ENCODE measurements around the gene CBX1.

The CBX1 gene

DNA sequence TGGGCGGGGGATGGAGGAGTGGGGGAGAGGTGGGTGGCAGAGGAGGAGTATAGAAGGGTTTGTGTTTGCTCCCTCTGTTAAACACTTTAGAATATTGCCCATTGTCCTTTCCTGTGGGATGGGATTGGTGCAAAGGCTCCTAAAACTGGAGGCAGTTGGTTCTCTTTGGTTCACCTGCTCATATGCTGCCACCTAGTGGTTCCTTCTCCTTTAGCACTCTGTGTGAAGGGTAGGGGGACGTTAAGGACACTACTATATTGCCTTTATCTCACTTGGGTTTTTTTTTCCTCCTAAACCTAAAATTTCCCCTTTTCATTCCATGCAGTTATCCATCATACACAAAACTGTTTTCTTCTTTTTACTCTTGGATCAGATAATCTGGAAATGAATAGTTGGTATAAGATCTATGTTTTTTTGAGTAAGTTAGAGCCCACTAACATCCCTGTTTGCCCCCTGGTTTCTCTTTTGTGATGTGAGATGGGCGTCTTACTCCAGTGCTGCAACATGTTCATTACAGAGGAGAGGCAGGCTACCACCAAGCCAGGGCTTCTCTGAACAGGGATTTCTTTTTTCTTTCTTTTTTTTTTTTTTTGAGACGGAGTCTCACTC lies 30.0 kb upstream of the CBX1 start:
- Histone ChIP-seq H2BK120ac (ENCODE audit: insufficient read depth, low read length, poor library complexity) (no peak overlapping the region), H3K79me2 (ENCODE audit: control insufficient read depth, insufficient read depth, low read length, poor library complexity) (no peaks in the 10 kb centered on the region), H3K9me3 (ENCODE audit: insufficient read depth, low read depth, low read length) (no peaks in the 10 kb centered on the region), H3K36me3 (ENCODE audit: control insufficient read depth in 1 of 2, insufficient read depth in 2 of 2, low read length in 2 of 2) (peaks cover 0 to 3% of the 10 kb centered on the region in 2 experiments), H4K91ac (ENCODE audit: low read depth, low read length) (no peak overlapping the region), H3K4me2 (ENCODE audit: low read length) (no peak overlapping the region), H4K12ac (ENCODE audit: low read depth, low read length) (no peak overlapping the region), H3K27me3 (ENCODE audit: insufficient read depth, low read length) (no peaks in the 10 kb centered on the region), H3K9ac (ENCODE audit: low read length) (no peak overlapping the region), H3K27ac (ENCODE audit: low read depth, low read length) (no peak overlapping the region), H3K23ac (ENCODE audit: low read length) (no peak overlapping the region), H3K14ac (ENCODE audit: low read length) (no peak overlapping the region), H2BK12ac (ENCODE audit: low read length) (no peak overlapping the region), H2AFZ (ENCODE audit: insufficient read depth, low read length, poor library complexity) (no peak overlapping the region), H2AK5ac (ENCODE audit: low read length) (no peak overlapping the region), H3K18ac (ENCODE audit: low read length) (no peak overlapping the region), H4K8ac (ENCODE audit: low read depth, low read length) (no peak overlapping the region), H3K4me3 (ENCODE audit: low read depth, low read length) (no peak overlapping the region), H3K4ac (ENCODE audit: low read depth, low read length) (no peak overlapping the region), H2BK5ac (ENCODE audit: low read depth, low read length, poor library complexity) (no peak overlapping the region), H3K4me1 (ENCODE audit: control insufficient read depth in 1 of 2, insufficient read depth in 2 of 2, low read length in 2 of 2) (peaks cover 5 to 8% of the 10 kb centered on the region in 2 experiments), H3K79me1 (ENCODE audit: low read length) (no peaks in the 10 kb centered on the region)
- peak; percentile 57 to 89 for DNase-seq
- WGBS (ENCODE audit: extremely low coverage, insufficient coverage, insufficient read length) = no CpG with 5 or more reads among the region's 4 CpGs

DNA sequence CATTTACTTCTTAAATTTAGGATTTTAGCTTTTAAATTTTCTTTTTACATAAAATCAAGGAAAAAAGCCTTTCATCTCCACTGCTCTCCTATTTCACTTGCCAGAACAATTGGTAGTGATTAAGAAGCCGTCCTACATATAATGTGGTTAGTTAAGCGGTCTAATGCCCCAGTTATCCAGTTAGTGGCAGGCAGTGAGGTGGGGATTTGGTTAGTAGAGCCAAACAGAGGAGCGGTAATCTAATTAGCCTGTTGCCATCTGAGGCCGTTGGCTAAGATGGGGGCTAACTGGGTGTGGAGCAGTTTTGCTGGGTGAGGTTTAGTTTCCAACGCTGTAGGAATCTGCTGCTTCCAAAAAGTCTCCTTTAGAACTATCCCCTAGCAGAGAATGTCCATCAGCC lies 28.7 kb upstream of the CBX1 start:
- no peak overlapping the region for H2AFZ ChIP-seq (ENCODE audit: insufficient read depth, low read length, poor library complexity)
- no peak overlapping the region for H3K4me2 ChIP-seq (ENCODE audit: low read length)
- no peak overlapping the region for H3K4ac ChIP-seq (ENCODE audit: low read depth, low read length)
- H3K18ac ChIP-seq (ENCODE audit: low read length) = no peak overlapping the region
- H3K4me1 ChIP-seq (ENCODE audit: control insufficient read depth in 1 of 2, insufficient read depth in 2 of 2, low read length in 2 of 2) = peaks cover 5 to 8% of the 10 kb centered on the region in 2 experiments
- H3K79me1 ChIP-seq (ENCODE audit: low read length) = no peaks in the 10 kb centered on the region
- H3K27me3 ChIP-seq (ENCODE audit: insufficient read depth, low read length) = no peaks in the 10 kb centered on the region
- no peaks in the 10 kb centered on the region for H3K79me2 ChIP-seq (ENCODE audit: control insufficient read depth, insufficient read depth, low read length, poor library complexity)
- peaks cover 0 to 6% of the 10 kb centered on the region in 2 experiments for H3K36me3 ChIP-seq (ENCODE audit: control insufficient read depth in 1 of 2, insufficient read depth in 2 of 2, low read length in 2 of 2)
- no peak overlapping the region for H4K8ac ChIP-seq (ENCODE audit: low read depth, low read length)
- no CpG with 5 or more reads among the region's 5 CpGs for WGBS (ENCODE audit: extremely low coverage, insufficient coverage, insufficient read length)
- DNase-seq = no peak
- H3K27ac ChIP-seq (ENCODE audit: low read depth, low read length) = no peak overlapping the region
- no peak overlapping the region for H2AK5ac ChIP-seq (ENCODE audit: low read length)
- H4K91ac ChIP-seq (ENCODE audit: low read depth, low read length) = no peak overlapping the region
- no peak overlapping the region for H2BK12ac ChIP-seq (ENCODE audit: low read length)
- no peak overlapping the region for H3K9ac ChIP-seq (ENCODE audit: low read length)
- no peak overlapping the region for H4K12ac ChIP-seq (ENCODE audit: low read depth, low read length)
- H3K4me3 ChIP-seq (ENCODE audit: low read depth, low read length) = no peak overlapping the region
- H3K14ac ChIP-seq (ENCODE audit: low read length) = no peak overlapping the region
- no peak overlapping the region for H3K23ac ChIP-seq (ENCODE audit: low read length)
- H2BK5ac ChIP-seq (ENCODE audit: low read depth, low read length, poor library complexity) = no peak overlapping the region
- H3K9me3 ChIP-seq (ENCODE audit: insufficient read depth, low read depth, low read length) = no peaks in the 10 kb centered on the region
- H2BK120ac ChIP-seq (ENCODE audit: insufficient read depth, low read length, poor library complexity) = no peak overlapping the region

DNA sequence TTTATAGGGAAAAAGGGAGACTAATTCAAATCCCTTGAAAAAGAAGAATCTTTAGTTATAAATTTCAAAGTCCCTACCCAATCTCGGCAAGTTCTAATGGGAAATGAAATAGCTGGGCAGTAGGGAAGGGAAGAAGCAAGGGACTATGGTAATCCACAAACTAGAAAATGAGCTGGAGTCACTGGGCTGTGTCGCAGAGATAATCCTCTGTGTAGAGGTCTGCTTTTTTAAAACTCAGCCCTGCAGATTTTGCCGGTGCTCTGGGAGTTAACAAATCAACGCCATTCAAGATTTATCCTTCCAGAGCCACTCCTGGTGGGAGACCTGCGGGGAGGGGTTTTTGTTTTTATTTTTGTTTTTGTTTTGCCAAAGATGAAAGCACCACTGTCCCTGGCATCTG lies 27.1 kb upstream of the CBX1 start:
- DNase-seq = no peak
- Histone ChIP-seq H3K9me3 (ENCODE audit: insufficient read depth, low read depth, low read length) (no peaks in the 10 kb centered on the region), H2AFZ (ENCODE audit: insufficient read depth, low read length, poor library complexity) (no peak overlapping the region), H3K36me3 (ENCODE audit: control insufficient read depth in 1 of 2, insufficient read depth in 2 of 2, low read length in 2 of 2) (peaks cover 0 to 6% of the 10 kb centered on the region in 2 experiments), H2BK12ac (ENCODE audit: low read length) (no peak overlapping the region), H3K9ac (ENCODE audit: low read length) (no peak overlapping the region), H3K27ac (ENCODE audit: low read depth, low read length) (no peak overlapping the region), H4K12ac (ENCODE audit: low read depth, low read length) (no peak overlapping the region), H3K79me1 (ENCODE audit: low read length) (no peaks in the 10 kb centered on the region), H2BK120ac (ENCODE audit: insufficient read depth, low read length, poor library complexity) (no peak overlapping the region), H3K14ac (ENCODE audit: low read length) (no peak overlapping the region), H3K79me2 (ENCODE audit: control insufficient read depth, insufficient read depth, low read length, poor library complexity) (no peaks in the 10 kb centered on the region), H3K4ac (ENCODE audit: low read depth, low read length) (no peak overlapping the region), H3K18ac (ENCODE audit: low read length) (no peak overlapping the region), H4K91ac (ENCODE audit: low read depth, low read length) (no peak overlapping the region), H3K27me3 (ENCODE audit: insufficient read depth, low read length) (no peaks in the 10 kb centered on the region), H3K4me2 (ENCODE audit: low read length) (no peak overlapping the region), H2BK5ac (ENCODE audit: low read depth, low read length, poor library complexity) (no peak overlapping the region), H2AK5ac (ENCODE audit: low read length) (no peak overlapping the region), H3K23ac (ENCODE audit: low read length) (no peak overlapping the region), H3K4me1 (ENCODE audit: control insufficient read depth in 1 of 2, insufficient read depth in 2 of 2, low read length in 2 of 2) (peaks cover 5 to 8% of the 10 kb centered on the region in 2 experiments), H4K8ac (ENCODE audit: low read depth, low read length) (no peak overlapping the region), H3K4me3 (ENCODE audit: low read depth, low read length) (no peak overlapping the region)
- WGBS (ENCODE audit: extremely low coverage, insufficient coverage, insufficient read length) = no CpG with 5 or more reads among the region's 5 CpGs

DNA sequence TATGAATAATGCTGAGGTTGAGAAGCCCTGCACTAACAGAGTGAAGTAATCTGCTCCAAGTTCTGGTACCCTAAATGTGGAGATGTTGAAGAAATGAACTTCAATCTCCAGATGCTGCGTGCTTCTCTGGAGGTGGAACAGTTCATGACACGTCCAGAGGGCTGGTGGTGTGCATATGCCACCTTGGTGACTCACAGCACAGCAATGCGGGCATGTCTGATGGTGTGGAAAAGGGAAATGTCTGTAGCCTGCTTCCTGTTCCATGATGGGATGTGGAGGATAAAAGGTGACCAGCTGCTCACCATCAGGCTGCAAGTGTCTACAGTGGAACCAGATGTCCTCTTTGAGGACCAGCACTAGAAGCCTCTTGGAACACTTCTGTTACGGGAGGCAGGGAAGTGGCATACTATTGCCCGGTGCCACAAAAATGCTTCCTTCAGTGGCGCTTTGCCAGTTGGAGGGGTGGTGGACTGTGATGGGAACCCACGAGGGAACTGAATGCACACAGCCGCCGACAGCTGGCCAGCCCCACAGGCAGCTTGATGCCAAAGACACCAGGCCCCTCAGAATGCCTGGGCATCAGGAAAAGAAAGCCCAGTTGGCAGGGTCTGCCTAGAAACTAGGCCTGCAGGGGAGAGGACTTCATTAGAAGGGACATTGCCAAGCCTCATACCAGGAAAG lies 26.2 kb upstream of the CBX1 start:
- H3K79me2 ChIP-seq (ENCODE audit: control insufficient read depth, insufficient read depth, low read length, poor library complexity) = no peaks in the 10 kb centered on the region
- no peaks in the 10 kb centered on the region for H3K79me1 ChIP-seq (ENCODE audit: low read length)
- DNase-seq = peak; percentile 15 to 61
- peaks cover 5 to 8% of the 10 kb centered on the region in 2 experiments for H3K4me1 ChIP-seq (ENCODE audit: control insufficient read depth in 1 of 2, insufficient read depth in 2 of 2, low read length in 2 of 2)
- H3K14ac ChIP-seq (ENCODE audit: low read length) = no peak overlapping the region
- H2AK5ac ChIP-seq (ENCODE audit: low read length) = no peak overlapping the region
- H3K4me2 ChIP-seq (ENCODE audit: low read length) = no peak overlapping the region
- no peak overlapping the region for H3K9ac ChIP-seq (ENCODE audit: low read length)
- H2AFZ ChIP-seq (ENCODE audit: insufficient read depth, low read length, poor library complexity) = no peak overlapping the region
- H3K4me3 ChIP-seq (ENCODE audit: low read depth, low read length) = no peak overlapping the region
- H4K8ac ChIP-seq (ENCODE audit: low read depth, low read length) = no peak overlapping the region
- WGBS (ENCODE audit: extremely low coverage, insufficient coverage, insufficient read length) = no CpG with 5 or more reads among the region's 9 CpGs
- H3K9me3 ChIP-seq (ENCODE audit: insufficient read depth, low read depth, low read length) = no peaks in the 10 kb centered on the region
- no peak overlapping the region for H3K4ac ChIP-seq (ENCODE audit: low read depth, low read length)
- peaks cover 4 to 15% of the 10 kb centered on the region in 2 experiments for H3K36me3 ChIP-seq (ENCODE audit: control insufficient read depth in 1 of 2, insufficient read depth in 2 of 2, low read length in 2 of 2)
- no peak overlapping the region for H2BK12ac ChIP-seq (ENCODE audit: low read length)
- H3K18ac ChIP-seq (ENCODE audit: low read length) = no peak overlapping the region
- H3K23ac ChIP-seq (ENCODE audit: low read length) = no peak overlapping the region
- H4K91ac ChIP-seq (ENCODE audit: low read depth, low read length) = no peak overlapping the region
- H2BK120ac ChIP-seq (ENCODE audit: insufficient read depth, low read length, poor library complexity) = no peak overlapping the region
- H2BK5ac ChIP-seq (ENCODE audit: low read depth, low read length, poor library complexity) = no peak overlapping the region
- H3K27ac ChIP-seq (ENCODE audit: low read depth, low read length) = no peak overlapping the region
- H4K12ac ChIP-seq (ENCODE audit: low read depth, low read length) = no peak overlapping the region
- H3K27me3 ChIP-seq (ENCODE audit: insufficient read depth, low read length) = no peaks in the 10 kb centered on the region
